Keratinocyte (primary cell): ENCODE results near the gene OASL.

ENCODE experiments used
- EZH2 ChIP-seq: IDR thresholded peaks from one replicate; pipeline ENCODE4 v1.6.1; 2012; ENCODE audit warnings: inconsistent platforms, mild to moderate bottlenecking, low read length, moderate library complexity
- TF ChIP-seq, protein P1 (sequence below), 3 experiments: IDR thresholded peaks in 1 of 3; conservative IDR thresholded peaks in 1 of 3; optimal IDR thresholded peaks in 1 of 3; 2 replicates in 2 of 3; 3 replicates in 1 of 3; pipeline versions ENCODE3 to v1.5.1; 2011; ENCODE audit warnings: low read length in 3 of 3, mild to moderate bottlenecking in 3 of 3, moderate library complexity in 2 of 3, control low read depth in 1 of 3, inconsistent platforms in 1 of 3; ENCODE audit not compliant: insufficient read depth in 2 of 3; ENCODE audit errors: extremely low read depth in 1 of 3

GRCh38 chr12:121030576-121031212 is 8.4 kb downstream of the OASL start:
- TF ChIP-seq, protein P1, sequence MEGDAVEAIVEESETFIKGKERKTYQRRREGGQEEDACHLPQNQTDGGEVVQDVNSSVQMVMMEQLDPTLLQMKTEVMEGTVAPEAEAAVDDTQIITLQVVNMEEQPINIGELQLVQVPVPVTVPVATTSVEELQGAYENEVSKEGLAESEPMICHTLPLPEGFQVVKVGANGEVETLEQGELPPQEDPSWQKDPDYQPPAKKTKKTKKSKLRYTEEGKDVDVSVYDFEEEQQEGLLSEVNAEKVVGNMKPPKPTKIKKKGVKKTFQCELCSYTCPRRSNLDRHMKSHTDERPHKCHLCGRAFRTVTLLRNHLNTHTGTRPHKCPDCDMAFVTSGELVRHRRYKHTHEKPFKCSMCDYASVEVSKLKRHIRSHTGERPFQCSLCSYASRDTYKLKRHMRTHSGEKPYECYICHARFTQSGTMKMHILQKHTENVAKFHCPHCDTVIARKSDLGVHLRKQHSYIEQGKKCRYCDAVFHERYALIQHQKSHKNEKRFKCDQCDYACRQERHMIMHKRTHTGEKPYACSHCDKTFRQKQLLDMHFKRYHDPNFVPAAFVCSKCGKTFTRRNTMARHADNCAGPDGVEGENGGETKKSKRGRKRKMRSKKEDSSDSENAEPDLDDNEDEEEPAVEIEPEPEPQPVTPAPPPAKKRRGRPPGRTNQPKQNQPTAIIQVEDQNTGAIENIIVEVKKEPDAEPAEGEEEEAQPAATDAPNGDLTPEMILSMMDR (optimal IDR thresholded peaks at IDR 0.05 in 1 of 3, IDR thresholded peaks at IDR 0.05 in 1 of 3, conservative IDR thresholded peaks at IDR 0.05 in 1 of 3; ENCODE audit: extremely low read depth in 1 of 3, insufficient read depth in 2 of 3, low read length in 3 of 3) = no peak
- no peak for TF ChIP-seq EZH2
